Measurements from ENCODE around the gene SRSF2.
"Not testable (repeated sequence)": the region's sequence is repeated elsewhere in the genome, so short reads cannot be mapped to it uniquely, and the experiment has no call there.

The SRSF2 gene

GRCh38 chr17:76702941-76703637, 34.0 kb downstream of the SRSF2 start:
- Histone ChIP-seq H3K9ac (ENCODE audit: low read length) (no peak overlapping the region), H3K36me3 (ENCODE audit: control insufficient read depth, low read depth, low read length) (no peaks in the 10 kb centered on the region), H3K4me3 (ENCODE audit: low read length) (no peak overlapping the region), H3K27me3 (ENCODE audit: control insufficient read depth, insufficient read depth, low read length) (no peaks in the 10 kb centered on the region), H3K9me3 (ENCODE audit: control insufficient read depth, low read depth, low read length) (no peaks in the 10 kb centered on the region), H3K27ac (ENCODE audit: low read length) (no peak overlapping the region), H3K4me1 (ENCODE audit: control insufficient read depth, low read depth, low read length) (peaks cover 16% of the 10 kb centered on the region)

DNA sequence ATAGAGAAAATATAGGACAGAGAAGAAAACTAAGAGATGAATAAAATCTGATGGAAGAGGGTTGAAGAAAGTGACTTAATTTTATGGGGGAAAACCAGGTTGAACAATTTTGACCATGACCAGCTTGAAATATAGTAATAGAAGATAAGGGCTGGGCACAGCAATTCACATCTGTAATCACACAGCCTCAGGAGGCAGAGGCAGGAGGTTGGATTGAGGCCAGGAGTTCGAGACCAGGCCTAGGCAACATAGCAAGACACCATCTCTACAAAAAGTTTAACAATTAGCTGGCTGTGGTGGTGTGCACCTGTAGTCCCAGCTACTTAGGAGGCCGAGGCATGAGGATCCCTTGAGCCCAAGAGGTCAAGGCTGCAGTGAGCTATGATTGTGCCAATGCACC, 35.1 kb downstream of the SRSF2 start:
- Histone ChIP-seq H3K9ac (ENCODE audit: low read length) (no peak overlapping the region), H3K27me3 (ENCODE audit: control insufficient read depth, insufficient read depth, low read length) (no peaks in the 10 kb centered on the region), H3K27ac (ENCODE audit: low read length) (no peak overlapping the region), H3K4me1 (ENCODE audit: control insufficient read depth, low read depth, low read length) (peaks cover 23% of the 10 kb centered on the region), H3K36me3 (ENCODE audit: control insufficient read depth, low read depth, low read length) (no peaks in the 10 kb centered on the region), H3K9me3 (ENCODE audit: control insufficient read depth, low read depth, low read length) (no peaks in the 10 kb centered on the region), H3K4me3 (ENCODE audit: low read length) (no peak overlapping the region)

GRCh38 chr17:76701471-76701967, 35.6 kb downstream of the SRSF2 start:
- H3K27me3 ChIP-seq (ENCODE audit: control insufficient read depth, insufficient read depth, low read length), result no peaks in the 10 kb centered on the region
- peaks cover 26% of the 10 kb centered on the region for H3K4me1 ChIP-seq (ENCODE audit: control insufficient read depth, low read depth, low read length)
- H3K27ac ChIP-seq (ENCODE audit: low read length), result no peak overlapping the region
- no peak overlapping the region for H3K9ac ChIP-seq (ENCODE audit: low read length)
- no peaks in the 10 kb centered on the region for H3K36me3 ChIP-seq (ENCODE audit: control insufficient read depth, low read depth, low read length)
- H3K4me3 ChIP-seq (ENCODE audit: low read length), result no peak overlapping the region
- no peaks in the 10 kb centered on the region for H3K9me3 ChIP-seq (ENCODE audit: control insufficient read depth, low read depth, low read length)

- H3K4me3 ChIP-seq (ENCODE audit: low read length), result no peak overlapping the region
- no peaks in the 10 kb centered on the region for H3K36me3 ChIP-seq (ENCODE audit: control insufficient read depth, low read depth, low read length)
- H3K9ac ChIP-seq (ENCODE audit: low read length), result no peak overlapping the region
- H3K4me1 ChIP-seq (ENCODE audit: control insufficient read depth, low read depth, low read length), result peaks cover 26% of the 10 kb centered on the region
- H3K9me3 ChIP-seq (ENCODE audit: control insufficient read depth, low read depth, low read length), result no peaks in the 10 kb centered on the region
- no peaks in the 10 kb centered on the region for H3K27me3 ChIP-seq (ENCODE audit: control insufficient read depth, insufficient read depth, low read length)
- H3K27ac ChIP-seq (ENCODE audit: low read length), result no peak overlapping the region
These were observed 36.3 kb downstream of the SRSF2 start for GRCh38 chr17:76700617-76701470.

DNA sequence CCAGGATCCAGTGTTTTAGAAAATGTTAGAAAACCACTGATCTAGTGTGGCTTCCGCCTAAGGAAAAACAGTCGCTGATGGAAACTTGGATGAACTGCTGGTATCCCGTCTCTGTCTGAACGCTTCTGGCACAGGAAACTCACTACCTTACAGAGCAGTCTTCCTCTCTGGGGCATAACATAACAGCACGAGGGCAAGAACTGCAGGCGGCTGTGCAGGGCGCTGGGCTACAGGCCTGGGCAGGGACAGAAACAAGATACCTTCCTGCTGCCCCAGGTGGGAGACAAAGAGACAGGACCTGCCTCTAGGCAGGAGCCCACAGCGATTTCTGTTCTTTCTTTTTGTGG, 36.9 kb downstream of the SRSF2 start:
- Histone ChIP-seq H3K27ac (ENCODE audit: low read length) (no peak overlapping the region), H3K4me3 (ENCODE audit: low read length) (no peak overlapping the region), H3K36me3 (ENCODE audit: control insufficient read depth, low read depth, low read length) (no peaks in the 10 kb centered on the region), H3K9ac (ENCODE audit: low read length) (no peak overlapping the region), H3K4me1 (ENCODE audit: control insufficient read depth, low read depth, low read length) (peaks cover 26% of the 10 kb centered on the region), H3K27me3 (ENCODE audit: control insufficient read depth, insufficient read depth, low read length) (no peaks in the 10 kb centered on the region), H3K9me3 (ENCODE audit: control insufficient read depth, low read depth, low read length) (no peaks in the 10 kb centered on the region)

GRCh38 chr17:76698466-76698977, 38.6 kb downstream of the SRSF2 start:
- H3K4me3 ChIP-seq (ENCODE audit: low read length); H3K9ac ChIP-seq (ENCODE audit: low read length); H3K9me3 ChIP-seq (ENCODE audit: control insufficient read depth, low read depth, low read length); H3K36me3 ChIP-seq (ENCODE audit: control insufficient read depth, low read depth, low read length); H3K27me3 ChIP-seq (ENCODE audit: control insufficient read depth, insufficient read depth, low read length); H3K27ac ChIP-seq (ENCODE audit: low read length): not testable (repeated sequence)
- peaks cover 26% of the 10 kb centered on the region for H3K4me1 ChIP-seq (ENCODE audit: control insufficient read depth, low read depth, low read length)

- no peaks in the 10 kb centered on the region for H3K27me3 ChIP-seq (ENCODE audit: control insufficient read depth, insufficient read depth, low read length)
- no peak overlapping the region for H3K4me3 ChIP-seq (ENCODE audit: low read length)
- no peaks in the 10 kb centered on the region for H3K36me3 ChIP-seq (ENCODE audit: control insufficient read depth, low read depth, low read length)
- H3K27ac ChIP-seq (ENCODE audit: low read length), result no peak overlapping the region
- H3K4me1 ChIP-seq (ENCODE audit: control insufficient read depth, low read depth, low read length), result peaks cover 26% of the 10 kb centered on the region
- no peak overlapping the region for H3K9ac ChIP-seq (ENCODE audit: low read length)
- H3K9me3 ChIP-seq (ENCODE audit: control insufficient read depth, low read depth, low read length), result no peaks in the 10 kb centered on the region
These were observed 39.2 kb downstream of the SRSF2 start for GRCh38 chr17:76697702-76698465.

DNA sequence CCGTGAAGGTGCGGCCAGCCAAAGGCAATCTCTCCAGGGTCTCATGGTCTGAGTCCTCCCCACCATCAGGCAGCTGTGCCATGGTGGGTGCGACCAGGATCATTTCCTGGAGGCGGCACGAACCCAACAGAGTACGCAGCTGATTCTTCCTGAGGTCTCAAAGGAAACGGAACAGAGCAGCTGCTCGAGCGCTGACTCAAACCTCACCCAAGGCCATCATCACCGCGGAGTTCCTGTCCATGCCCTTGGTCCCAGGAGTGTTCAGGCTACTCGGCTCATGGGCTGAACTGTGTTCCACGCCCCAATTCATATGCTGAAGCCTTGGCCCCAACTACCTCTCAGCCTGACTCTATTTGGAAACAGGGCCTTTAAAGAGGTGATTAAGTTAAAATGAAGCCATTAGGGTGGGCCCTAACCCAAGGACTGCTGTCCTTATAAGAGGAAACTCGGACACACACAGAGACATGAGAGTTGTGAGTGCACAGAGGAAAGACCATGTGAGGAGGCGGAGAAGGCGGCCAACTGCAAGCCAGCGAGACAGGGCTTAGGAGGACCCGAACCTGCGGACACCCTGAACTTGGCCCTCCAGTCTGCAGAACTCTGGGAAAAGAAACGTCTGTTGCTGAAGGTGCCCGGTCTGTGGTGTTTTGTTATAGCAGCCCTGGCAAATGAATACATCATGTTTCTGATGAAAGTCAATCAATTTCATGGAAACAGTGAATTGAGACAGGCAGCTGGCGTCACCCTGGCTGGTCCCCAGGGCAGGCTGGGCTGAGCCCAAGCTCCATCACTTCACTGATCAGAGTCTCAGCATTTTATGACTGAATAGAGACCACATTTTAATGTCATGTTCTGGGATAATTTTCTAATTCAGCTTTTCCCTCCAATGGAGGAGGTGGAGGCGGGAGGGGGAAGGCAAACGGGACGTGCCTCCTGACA, 40.1 kb downstream of the SRSF2 start:
- no peaks in the 10 kb centered on the region for H3K36me3 ChIP-seq (ENCODE audit: control insufficient read depth, low read depth, low read length)
- H3K27me3 ChIP-seq (ENCODE audit: control insufficient read depth, insufficient read depth, low read length), result no peaks in the 10 kb centered on the region
- no peaks in the 10 kb centered on the region for H3K9me3 ChIP-seq (ENCODE audit: control insufficient read depth, low read depth, low read length)
- H3K4me1 ChIP-seq (ENCODE audit: control insufficient read depth, low read depth, low read length), result peaks cover 25% of the 10 kb centered on the region
- no peak overlapping the region for H3K9ac ChIP-seq (ENCODE audit: low read length)
- H3K27ac ChIP-seq (ENCODE audit: low read length), result no peak overlapping the region
- no peak overlapping the region for H3K4me3 ChIP-seq (ENCODE audit: low read length)

DNA sequence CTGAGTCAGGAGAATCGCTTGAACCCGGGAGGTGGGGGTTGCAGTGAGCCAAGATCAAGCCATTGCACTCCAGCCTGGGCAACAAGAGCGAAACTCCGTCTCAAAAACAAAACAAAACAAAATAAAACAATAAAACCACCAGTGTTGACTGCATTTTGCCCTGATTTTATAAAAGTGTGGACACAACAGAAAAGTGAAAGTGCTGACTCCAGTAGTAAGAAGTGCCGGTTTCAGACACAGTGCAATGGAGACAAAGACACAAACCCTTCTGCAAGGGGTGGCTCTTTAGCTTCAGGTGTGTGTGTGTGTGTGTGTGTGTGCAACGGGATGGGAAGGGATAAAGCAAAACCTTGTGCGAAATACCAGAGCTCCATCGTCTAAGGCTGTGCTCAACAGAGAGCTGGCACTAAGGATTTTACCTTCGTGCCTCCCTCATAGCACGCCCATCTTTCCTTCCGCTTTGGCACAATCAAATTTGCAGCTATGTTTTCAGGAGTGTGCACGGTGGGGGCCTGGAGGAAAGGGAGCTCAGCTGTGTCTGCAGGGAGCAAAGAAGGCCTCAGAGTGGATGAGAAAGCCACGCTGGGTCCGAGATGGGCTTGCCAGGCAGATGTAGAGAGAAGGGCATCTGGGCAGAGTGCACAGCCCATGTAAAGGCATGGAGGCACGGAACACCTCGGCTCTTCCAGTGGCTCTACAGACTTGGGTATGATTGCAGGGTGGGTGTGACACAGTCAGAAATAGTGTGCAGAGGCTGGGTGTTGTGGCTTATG, 41.9 kb downstream of the SRSF2 start:
- Histone ChIP-seq H3K9ac (ENCODE audit: low read length) (no peak overlapping the region), H3K4me1 (ENCODE audit: control insufficient read depth, low read depth, low read length) (peaks cover 13% of the 10 kb centered on the region), H3K27ac (ENCODE audit: low read length) (no peak overlapping the region), H3K9me3 (ENCODE audit: control insufficient read depth, low read depth, low read length) (no peaks in the 10 kb centered on the region), H3K36me3 (ENCODE audit: control insufficient read depth, low read depth, low read length) (no peaks in the 10 kb centered on the region), H3K27me3 (ENCODE audit: control insufficient read depth, insufficient read depth, low read length) (no peaks in the 10 kb centered on the region), H3K4me3 (ENCODE audit: low read length) (no peak overlapping the region)
